ENCODE results near the gene RNF144A.

DNA sequence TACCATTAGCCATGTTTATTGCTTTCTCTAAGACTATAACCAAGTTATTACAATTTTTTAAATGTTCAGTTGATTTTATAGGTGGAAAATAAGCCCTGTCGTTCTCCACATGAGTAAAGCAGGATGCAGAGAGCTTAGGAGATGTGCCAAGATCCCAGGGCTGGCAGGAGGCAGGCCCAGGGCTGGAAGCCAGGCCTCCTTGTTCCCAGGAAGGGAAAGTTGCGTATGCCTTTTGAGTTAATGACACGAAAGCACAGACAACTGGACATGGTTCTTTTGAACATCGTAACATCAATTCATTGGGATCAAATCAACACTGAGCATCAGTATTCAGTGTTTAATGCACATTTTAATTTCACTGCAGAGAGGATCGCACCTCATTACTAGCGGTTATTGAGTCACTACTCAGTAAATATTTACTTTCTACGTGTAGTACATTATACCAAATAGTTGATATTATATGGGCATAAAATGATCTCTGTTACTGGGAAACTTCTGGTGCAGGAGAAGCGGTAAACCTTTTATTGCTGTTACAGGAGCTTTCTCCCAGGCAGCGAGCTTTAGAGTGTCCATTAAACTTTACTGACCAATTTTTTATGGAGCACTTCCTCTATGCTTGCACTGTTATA, 60.0 kb downstream of the RNF144A start:
- TF ChIP-seq CTCF (IDR thresholded peaks at IDR 0.05) (no peak), EP300 (IDR thresholded peaks at IDR 0.05) (no peak)

Data from tibial nerve (tissue), 4 donors.